Mesothelial cell of epicardium (in vitro differentiated cells): Measurements from ENCODE around the gene CUL4A. TPM values are rescaled to one million over a fixed set of nuclear protein-coding genes. Genes with fewer than 3 reads are reported as not detected.
A peak's percentile ranks its signal among the peaks of the same experiment; 100 is the strongest.

ENCODE experiments used
- DNase-seq, 2 experiments: peaks; one replicate each; pipeline ENCODE4 v3.0.0; 2021; ENCODE audit warnings: low spot score in 2 of 2; ENCODE audit not compliant: unreplicated experiment in 2 of 2
- H3K27ac Mint-ChIP-seq: 2 replicates; pipeline ENCODE4 v1.8.0; 2021; ENCODE audit warnings: mixed read lengths
- H3K27me3 Mint-ChIP-seq: 2 replicates; pipeline ENCODE4 v1.8.0; 2021; ENCODE audit warnings: low read depth, mixed read lengths
- H3K36me3 Mint-ChIP-seq: 2 replicates; pipeline ENCODE4 v1.8.0; 2021; ENCODE audit warnings: mixed read lengths
- H3K4me1 Mint-ChIP-seq: 2 replicates; pipeline ENCODE4 v1.8.0; 2021; ENCODE audit warnings: mixed read lengths
- H3K4me3 Mint-ChIP-seq: 2 replicates; pipeline ENCODE4 v1.8.0; 2021; ENCODE audit warnings: mild to moderate bottlenecking, moderate library complexity, mixed read lengths
- H3K9me3 Mint-ChIP-seq: 2 replicates; pipeline ENCODE4 v1.8.0; 2021; ENCODE audit warnings: mixed read lengths
- total RNA-seq: library from RNA; stranded (reverse); gene quantifications from 3 replicates; pipeline ENCODE4 v1.2.1, GENCODE V29; 2021
- TF ChIP-seq, protein P1 (sequence below): fragments of 200-600 bp; sonication (generic); IDR thresholded peaks from one replicate; pipeline ENCODE4 v1.5.0; 2021; ENCODE audit warnings: antibody characterized with exemption; ENCODE audit not compliant: unreplicated experiment

Gene CUL4A
- total RNA-seq, 1 donor from 2014 or later: 79.8 TPM

DNA sequence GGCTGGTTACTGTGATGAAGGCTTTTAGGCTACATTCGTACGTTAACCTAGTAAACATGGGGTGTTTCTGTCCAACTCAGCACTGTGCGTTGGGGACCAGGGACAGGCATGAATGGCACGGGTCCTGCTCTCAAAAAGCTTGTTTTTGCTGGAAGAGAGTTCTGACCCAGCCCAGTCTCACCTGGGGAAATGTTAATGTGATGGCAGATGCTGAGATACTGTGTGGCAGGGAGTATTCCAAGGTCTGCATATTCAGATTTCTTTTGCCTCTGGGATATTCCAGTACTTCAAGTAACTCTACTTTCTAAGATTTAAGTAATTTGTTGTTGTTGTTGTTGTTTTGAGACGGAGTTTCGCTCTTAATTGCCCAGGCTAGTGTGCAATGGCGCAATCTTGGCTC lies 13.7 kb downstream of the CUL4A start:
- Mint-ChIP-seq H3K27ac (no peak overlapping the region), H3K27me3 (no peaks in the 10 kb centered on the region), H3K4me3 (no peak overlapping the region), H3K4me1 (peaks cover 8% of the 10 kb centered on the region), H3K9me3 (no peaks in the 10 kb centered on the region), H3K36me3 (peaks cover 43% of the 10 kb centered on the region)
- TF ChIP-seq, protein P1, sequence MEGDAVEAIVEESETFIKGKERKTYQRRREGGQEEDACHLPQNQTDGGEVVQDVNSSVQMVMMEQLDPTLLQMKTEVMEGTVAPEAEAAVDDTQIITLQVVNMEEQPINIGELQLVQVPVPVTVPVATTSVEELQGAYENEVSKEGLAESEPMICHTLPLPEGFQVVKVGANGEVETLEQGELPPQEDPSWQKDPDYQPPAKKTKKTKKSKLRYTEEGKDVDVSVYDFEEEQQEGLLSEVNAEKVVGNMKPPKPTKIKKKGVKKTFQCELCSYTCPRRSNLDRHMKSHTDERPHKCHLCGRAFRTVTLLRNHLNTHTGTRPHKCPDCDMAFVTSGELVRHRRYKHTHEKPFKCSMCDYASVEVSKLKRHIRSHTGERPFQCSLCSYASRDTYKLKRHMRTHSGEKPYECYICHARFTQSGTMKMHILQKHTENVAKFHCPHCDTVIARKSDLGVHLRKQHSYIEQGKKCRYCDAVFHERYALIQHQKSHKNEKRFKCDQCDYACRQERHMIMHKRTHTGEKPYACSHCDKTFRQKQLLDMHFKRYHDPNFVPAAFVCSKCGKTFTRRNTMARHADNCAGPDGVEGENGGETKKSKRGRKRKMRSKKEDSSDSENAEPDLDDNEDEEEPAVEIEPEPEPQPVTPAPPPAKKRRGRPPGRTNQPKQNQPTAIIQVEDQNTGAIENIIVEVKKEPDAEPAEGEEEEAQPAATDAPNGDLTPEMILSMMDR: no peak
- no peak for DNase-seq

DNA sequence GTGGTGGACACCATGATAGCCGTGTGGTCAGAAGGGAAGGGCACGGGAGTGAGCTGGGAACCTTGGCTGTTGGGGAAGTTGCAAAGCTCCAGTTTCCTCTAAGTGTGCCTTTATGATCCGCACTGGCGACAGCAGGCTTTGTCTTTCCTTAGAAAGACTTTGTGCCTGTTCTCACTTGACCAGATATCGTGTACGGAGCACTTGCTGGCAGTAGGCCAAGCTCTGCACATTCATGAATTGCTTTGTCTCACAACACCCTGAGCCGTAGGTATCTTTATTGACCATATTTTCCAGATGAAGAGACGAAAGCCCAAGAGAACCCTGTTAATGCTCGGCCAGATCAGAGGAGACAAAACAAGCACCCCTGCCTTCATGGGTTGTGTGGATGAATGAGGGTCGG lies 15.1 kb downstream of the CUL4A start:
- no peak overlapping the region for H3K4me3 Mint-ChIP-seq
- no peaks in the 10 kb centered on the region for H3K27me3 Mint-ChIP-seq
- TF ChIP-seq, protein P1: no peak
- H3K4me1 Mint-ChIP-seq: peaks cover 8% of the 10 kb centered on the region
- peak overlapping the region; percentile 60 for H3K27ac Mint-ChIP-seq
- DNase-seq: no peak
- H3K9me3 Mint-ChIP-seq: no peaks in the 10 kb centered on the region
- H3K36me3 Mint-ChIP-seq: peaks cover 51% of the 10 kb centered on the region

DNA sequence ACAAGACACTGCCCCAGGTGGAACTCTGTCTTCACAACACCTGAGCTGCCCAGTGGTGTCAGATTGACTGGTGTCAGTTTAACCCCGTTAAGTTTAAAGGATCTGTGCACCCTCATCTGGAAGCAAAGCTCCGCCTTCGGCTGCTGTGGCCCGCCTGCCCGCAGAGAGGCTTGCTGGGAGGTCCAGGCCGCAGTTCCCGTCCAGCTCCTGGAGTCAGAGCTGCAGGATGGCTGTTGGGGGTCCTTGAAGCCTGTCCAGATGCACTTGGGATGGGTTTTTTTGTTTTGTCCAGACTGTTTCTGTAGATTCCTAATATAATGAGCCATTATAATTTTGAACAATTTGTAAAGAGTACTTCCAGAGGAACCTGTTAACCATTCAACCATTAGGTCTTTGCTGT lies 16.1 kb downstream of the CUL4A start:
- DNase-seq: no peak
- Mint-ChIP-seq H3K27me3 (no peaks in the 10 kb centered on the region), H3K4me3 (no peak overlapping the region), H3K9me3 (no peaks in the 10 kb centered on the region), H3K4me1 (peaks cover 8% of the 10 kb centered on the region), H3K36me3 (peaks cover 55% of the 10 kb centered on the region), H3K27ac (no peak overlapping the region)
- TF ChIP-seq, protein P1: no peak

GRCh38 chr13:113226873-113227450 lies 17.5 kb downstream of the CUL4A start:
- H3K4me1 Mint-ChIP-seq: peaks cover 8% of the 10 kb centered on the region
- H3K4me3 Mint-ChIP-seq: no peak overlapping the region
- TF ChIP-seq, protein P1: no peak
- H3K27ac Mint-ChIP-seq: peak overlapping the region; percentile 4
- DNase-seq: no peak
- peaks cover 49% of the 10 kb centered on the region for H3K36me3 Mint-ChIP-seq
- no peaks in the 10 kb centered on the region for H3K9me3 Mint-ChIP-seq
- H3K27me3 Mint-ChIP-seq: no peaks in the 10 kb centered on the region

GRCh38 chr13:113229161-113229560 lies 19.7 kb downstream of the CUL4A start:
- peaks cover 8% of the 10 kb centered on the region for H3K4me1 Mint-ChIP-seq
- no peaks in the 10 kb centered on the region for H3K9me3 Mint-ChIP-seq
- H3K27me3 Mint-ChIP-seq: no peaks in the 10 kb centered on the region
- no peak overlapping the region for H3K4me3 Mint-ChIP-seq
- no peak overlapping the region for H3K27ac Mint-ChIP-seq
- TF ChIP-seq, protein P1: no peak
- no peak for DNase-seq
- H3K36me3 Mint-ChIP-seq: peaks cover 34% of the 10 kb centered on the region

DNA sequence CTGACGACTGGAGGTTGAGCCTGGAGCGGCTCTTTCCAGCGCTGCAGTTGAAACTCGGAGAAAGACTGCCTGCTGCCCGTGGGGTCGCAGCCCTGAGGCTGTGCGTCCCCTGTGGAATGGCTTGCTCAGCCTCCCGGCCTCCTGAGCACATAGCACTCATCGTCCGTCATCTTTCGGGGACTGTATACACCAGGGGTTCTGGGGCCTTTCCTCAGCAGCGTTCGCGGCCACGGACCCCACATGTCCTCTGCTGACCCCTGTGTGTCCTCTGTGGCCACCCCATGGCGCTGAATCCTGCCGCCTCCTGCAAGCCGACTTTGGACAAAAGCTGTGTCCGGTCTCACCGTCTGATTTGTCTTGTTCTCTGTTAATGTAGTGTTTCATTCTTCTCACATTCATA lies 20.4 kb downstream of the CUL4A start:
- no peak for DNase-seq
- Mint-ChIP-seq H3K4me1 (peaks cover 2% of the 10 kb centered on the region), H3K9me3 (no peaks in the 10 kb centered on the region), H3K27ac (peak overlapping the region; percentile 11), H3K4me3 (no peak overlapping the region), H3K27me3 (no peaks in the 10 kb centered on the region), H3K36me3 (peaks cover 28% of the 10 kb centered on the region)
- TF ChIP-seq, protein P1: no peak
